ENCODE measurements around the gene FAM89A. TPM values are rescaled to one million over a fixed set of nuclear protein-coding genes. Genes with fewer than 3 reads are reported as not detected.

FAM89A gene
- total and polyA plus RNA-seq, 4 donors: 14.3 to 27.1 (median 23.2) TPM

GRCh38 chr1:231078250-231078649 lies 38.2 kb upstream of the FAM89A start:
- peaks cover 0 to 9% (median 5%) of the 10 kb centered on the region in 5 donors for H3K4me1 ChIP-seq (ENCODE audit: control insufficient read depth in 5 of 5, insufficient read depth in 5 of 5, low read length in 5 of 5)
- ATAC-seq (ENCODE audit: insufficient read depth, low FRiP score) (no peak), DNase-seq (no peak)
- H3K27ac ChIP-seq (ENCODE audit: low read depth in 1 of 2, low read length in 1 of 2): no peak overlapping the region
- H3K4me3 ChIP-seq: no peak overlapping the region
- H3K9me3 ChIP-seq (ENCODE audit: control insufficient read depth in 4 of 4, insufficient read depth in 3 of 4, low read length in 3 of 4): peaks cover 0 to 5% (median 0%) of the 10 kb centered on the region in 4 donors
- WGBS, 2 donors: 94 to 98% methylated on average over 7 of the region's 7 CpGs
- H3K27me3 ChIP-seq (ENCODE audit: control insufficient read depth in 3 of 3, insufficient read depth in 3 of 3, low read length in 2 of 3): peaks cover 0 to 4% (median 0%) of the 10 kb centered on the region in 3 donors
- no peaks in the 10 kb centered on the region for H3K36me3 ChIP-seq (ENCODE audit: control insufficient read depth in 4 of 4, insufficient read depth in 4 of 4, low read length in 4 of 4)
- no peak overlapping the region for H3K9ac ChIP-seq (ENCODE audit: insufficient read depth in 1 of 2, low read length in 2 of 2)
- TF ChIP-seq CTCF (IDR thresholded peaks at IDR 0.05; ENCODE audit: control extremely low read depth, extremely low read depth): no peak

GRCh38 chr1:231076802-231077201 lies 36.7 kb upstream of the FAM89A start:
- ATAC-seq (ENCODE audit: insufficient read depth, low FRiP score): no peak
- H3K27me3 ChIP-seq (ENCODE audit: control insufficient read depth in 3 of 3, insufficient read depth in 3 of 3, low read length in 2 of 3): peaks cover 0 to 4% (median 0%) of the 10 kb centered on the region in 3 donors
- no peak overlapping the region for H3K27ac ChIP-seq (ENCODE audit: low read depth in 1 of 2, low read length in 1 of 2)
- 97% methylated on average over 5 of the region's 5 CpGs for WGBS, 2 donors
- peaks cover 0 to 5% (median 0%) of the 10 kb centered on the region in 4 donors for H3K9me3 ChIP-seq (ENCODE audit: control insufficient read depth in 4 of 4, insufficient read depth in 3 of 4, low read length in 3 of 4)
- TF ChIP-seq CTCF (IDR thresholded peaks at IDR 0.05; ENCODE audit: control extremely low read depth, extremely low read depth): no peak
- H3K9ac ChIP-seq (ENCODE audit: insufficient read depth in 1 of 2, low read length in 2 of 2): no peak overlapping the region
- peaks cover 0 to 23% (median 8%) of the 10 kb centered on the region in 5 donors for H3K4me1 ChIP-seq (ENCODE audit: control insufficient read depth in 5 of 5, insufficient read depth in 5 of 5, low read length in 5 of 5)
- no peak overlapping the region for H3K4me3 ChIP-seq
- no peaks in the 10 kb centered on the region for H3K36me3 ChIP-seq (ENCODE audit: control insufficient read depth in 4 of 4, insufficient read depth in 4 of 4, low read length in 4 of 4)
- no peak for DNase-seq

GRCh38 chr1:231075497-231075896 lies 35.4 kb upstream of the FAM89A start:
- ATAC-seq (ENCODE audit: insufficient read depth, low FRiP score): no peak
- no peak for DNase-seq
- 75 to 86% methylated on average over 6 of the region's 6 CpGs for WGBS, 2 donors

More at GRCh38 chr1:231075497-231075896, 35.4 kb upstream of the FAM89A start:
- Histone ChIP-seq H3K4me1 (ENCODE audit: control insufficient read depth in 5 of 5, insufficient read depth in 5 of 5, low read length in 5 of 5) (peaks cover 0 to 24% (median 8%) of the 10 kb centered on the region in 5 donors), H3K4me3 (no peak overlapping the region), H3K36me3 (ENCODE audit: control insufficient read depth in 4 of 4, insufficient read depth in 4 of 4, low read length in 4 of 4) (no peaks in the 10 kb centered on the region), H3K27me3 (ENCODE audit: control insufficient read depth in 3 of 3, insufficient read depth in 3 of 3, low read length in 2 of 3) (peaks cover 0 to 4% (median 0%) of the 10 kb centered on the region in 3 donors), H3K9ac (ENCODE audit: insufficient read depth in 1 of 2, low read length in 2 of 2) (no peak overlapping the region), H3K9me3 (ENCODE audit: control insufficient read depth in 4 of 4, insufficient read depth in 3 of 4, low read length in 3 of 4) (peaks cover 0 to 5% (median 0%) of the 10 kb centered on the region in 4 donors), H3K27ac (ENCODE audit: low read depth in 1 of 2, low read length in 1 of 2) (no peak overlapping the region)
- no peak for TF ChIP-seq CTCF (IDR thresholded peaks at IDR 0.05; ENCODE audit: control extremely low read depth, extremely low read depth)

Measured in lung (tissue), 12 donors.